ENCODE results near the gene GGA1.
A peak's percentile ranks its signal among the peaks of the same experiment; 100 is the strongest.

Gene GGA1

DNA sequence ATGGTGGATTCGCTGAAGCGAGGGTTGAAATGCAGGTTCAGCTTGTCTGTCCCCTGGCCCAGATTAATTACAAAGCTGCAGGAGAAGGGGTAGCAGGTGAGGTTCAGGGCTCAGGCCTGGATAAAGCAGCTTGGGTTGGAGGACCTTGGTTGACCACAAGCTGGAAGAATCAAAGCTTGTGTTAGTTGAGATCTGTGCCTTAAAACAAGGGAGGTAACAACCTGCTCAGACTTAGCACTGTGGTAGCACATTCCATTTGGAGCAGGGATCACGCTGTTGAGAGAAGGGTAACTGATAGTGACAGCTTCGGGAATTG is 38.0 kb upstream of the GGA1 start:
- peak overlapping the region; percentile 31 for H3K9ac ChIP-seq (ENCODE audit: low read length)
- peak overlapping the region; percentile 75 for H3K56ac ChIP-seq (ENCODE audit: low read length)
- H4K5ac ChIP-seq (ENCODE audit: low read length), result no peak overlapping the region
- H3K79me2 ChIP-seq (ENCODE audit: control insufficient read depth, insufficient read depth, low read length), result peaks cover 3% of the 10 kb centered on the region
- peak overlapping the region; percentile 30 for H2BK5ac ChIP-seq (ENCODE audit: low read length)
- no peak overlapping the region for H2BK15ac ChIP-seq (replicated peaks; ENCODE audit: low read depth)
- no peak overlapping the region for H3K4me2 ChIP-seq (ENCODE audit: low read length)
- no peak overlapping the region for H4K8ac ChIP-seq (ENCODE audit: low read depth, low read length)
- H3K27ac ChIP-seq (ENCODE audit: low read depth, low read length), result peak overlapping the region; percentile 32
- peaks cover 7% of the 10 kb centered on the region for H3K36me3 ChIP-seq (ENCODE audit: control insufficient read depth, insufficient read depth, low read length)
- no peak overlapping the region for H3K4ac ChIP-seq (ENCODE audit: low read depth, low read length)
- no peak overlapping the region for H2BK120ac ChIP-seq (ENCODE audit: low read depth, low read length)
- peaks cover 21% of the 10 kb centered on the region for H3K4me1 ChIP-seq (ENCODE audit: control insufficient read depth, low read depth, low read length)
- no peak overlapping the region for H3K23ac ChIP-seq (ENCODE audit: low read length)
- H3K18ac ChIP-seq (ENCODE audit: low read length), result no peak overlapping the region
- no peak overlapping the region for H2AK5ac ChIP-seq (ENCODE audit: low read length)
- no peak for DNase-seq
- no peak overlapping the region for H3K4me3 ChIP-seq (ENCODE audit: low read length)
- no CpG with 5 or more reads among the region's 4 CpGs for WGBS (ENCODE audit: extremely low coverage, insufficient coverage, low lambda C conversion rate)
- peaks cover 6% of the 10 kb centered on the region for H3K79me1 ChIP-seq (ENCODE audit: low read length)
- no peaks in the 10 kb centered on the region for H3K27me3 ChIP-seq (ENCODE audit: insufficient read depth, low read length, poor library complexity)

DNA sequence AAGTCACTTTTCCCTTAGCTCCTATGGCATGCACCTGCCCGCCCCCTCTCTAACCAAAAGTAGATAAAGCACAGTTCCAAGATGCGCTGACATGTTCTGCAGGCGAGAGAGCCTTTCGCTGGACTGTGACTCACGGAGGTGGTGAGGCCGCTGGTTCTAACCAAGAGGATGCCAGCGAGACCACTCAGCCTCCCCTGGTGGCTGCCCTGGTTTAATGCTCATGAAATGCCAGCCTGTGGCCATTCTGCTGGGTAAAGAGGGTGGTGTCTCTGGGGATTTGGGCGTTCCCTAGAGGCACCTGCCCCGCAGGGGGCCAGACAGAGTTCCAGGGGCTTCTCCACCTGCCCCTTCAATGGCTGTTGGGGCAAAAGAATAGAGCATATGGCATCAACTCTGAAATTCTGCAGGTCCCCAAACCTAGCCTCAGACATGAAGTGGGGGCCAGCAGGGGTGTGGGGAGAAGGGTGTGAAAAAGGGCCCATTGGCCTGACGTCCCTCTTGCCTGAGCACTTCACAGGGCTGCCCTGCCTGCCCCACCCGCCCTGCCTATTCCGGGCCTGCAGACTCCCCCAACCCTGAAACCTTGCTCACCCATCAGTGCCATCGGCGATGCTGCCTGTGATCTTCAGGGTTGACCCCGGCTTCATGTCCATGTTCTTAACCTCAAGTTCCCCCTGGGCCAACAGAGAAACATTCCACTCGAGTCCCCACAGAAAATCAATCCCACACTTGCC is 37.2 kb upstream of the GGA1 start:
- Histone ChIP-seq H3K9ac (ENCODE audit: low read length) (no peak overlapping the region), H3K4me1 (ENCODE audit: control insufficient read depth, low read depth, low read length) (peaks cover 21% of the 10 kb centered on the region), H2BK5ac (ENCODE audit: low read length) (no peak overlapping the region), H4K5ac (ENCODE audit: low read length) (no peak overlapping the region), H2AK5ac (ENCODE audit: low read length) (no peak overlapping the region), H3K23ac (ENCODE audit: low read length) (no peak overlapping the region), H3K18ac (ENCODE audit: low read length) (no peak overlapping the region), H3K27me3 (ENCODE audit: insufficient read depth, low read length, poor library complexity) (no peaks in the 10 kb centered on the region), H3K79me2 (ENCODE audit: control insufficient read depth, insufficient read depth, low read length) (no peaks in the 10 kb centered on the region), H3K79me1 (ENCODE audit: low read length) (peaks cover 6% of the 10 kb centered on the region), H3K36me3 (ENCODE audit: control insufficient read depth, insufficient read depth, low read length) (peaks cover 7% of the 10 kb centered on the region), H3K4me2 (ENCODE audit: low read length) (no peak overlapping the region), H3K56ac (ENCODE audit: low read length) (no peak overlapping the region), H3K27ac (ENCODE audit: low read depth, low read length) (no peak overlapping the region), H2BK120ac (ENCODE audit: low read depth, low read length) (no peak overlapping the region), H3K4ac (ENCODE audit: low read depth, low read length) (no peak overlapping the region), H2BK15ac (replicated peaks; ENCODE audit: low read depth) (no peak overlapping the region), H3K4me3 (ENCODE audit: low read length) (no peak overlapping the region), H4K8ac (ENCODE audit: low read depth, low read length) (no peak overlapping the region)
- DNase-seq, result peak; percentile 54
- WGBS (ENCODE audit: extremely low coverage, insufficient coverage, low lambda C conversion rate), result no CpG with 5 or more reads among the region's 16 CpGs

DNA sequence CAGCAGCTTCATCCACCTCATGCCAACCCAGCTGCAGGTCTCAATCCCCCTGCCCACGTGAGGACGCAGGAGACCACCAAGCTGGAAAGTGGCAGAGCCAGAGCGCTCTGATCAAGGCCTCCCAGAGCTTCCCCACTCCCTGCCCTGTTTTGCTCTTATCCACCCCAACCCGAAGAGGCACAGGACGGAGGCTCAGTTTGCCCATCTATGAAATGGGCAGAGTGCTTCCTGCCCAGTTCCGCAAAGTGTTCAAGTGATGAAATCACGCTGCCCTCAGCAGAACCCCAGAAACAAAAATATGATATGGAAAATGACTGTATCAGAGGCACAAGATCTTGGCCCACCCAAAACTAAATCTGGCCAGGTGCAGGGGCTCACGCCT is 36.7 kb upstream of the GGA1 start:
- H3K56ac ChIP-seq (ENCODE audit: low read length), result no peak overlapping the region
- no peak for DNase-seq
- H4K5ac ChIP-seq (ENCODE audit: low read length), result no peak overlapping the region
- H3K4me1 ChIP-seq (ENCODE audit: control insufficient read depth, low read depth, low read length), result peaks cover 21% of the 10 kb centered on the region
- H2AK5ac ChIP-seq (ENCODE audit: low read length), result no peak overlapping the region
- no peak overlapping the region for H3K4ac ChIP-seq (ENCODE audit: low read depth, low read length)
- H3K9ac ChIP-seq (ENCODE audit: low read length), result no peak overlapping the region
- no peaks in the 10 kb centered on the region for H3K27me3 ChIP-seq (ENCODE audit: insufficient read depth, low read length, poor library complexity)
- no CpG with 5 or more reads among the region's 8 CpGs for WGBS (ENCODE audit: extremely low coverage, insufficient coverage, low lambda C conversion rate)
- no peak overlapping the region for H3K4me3 ChIP-seq (ENCODE audit: low read length)
- H3K79me1 ChIP-seq (ENCODE audit: low read length), result peaks cover 6% of the 10 kb centered on the region
- no peaks in the 10 kb centered on the region for H3K79me2 ChIP-seq (ENCODE audit: control insufficient read depth, insufficient read depth, low read length)
- no peak overlapping the region for H2BK120ac ChIP-seq (ENCODE audit: low read depth, low read length)
- H3K27ac ChIP-seq (ENCODE audit: low read depth, low read length), result no peak overlapping the region
- H3K23ac ChIP-seq (ENCODE audit: low read length), result no peak overlapping the region
- peaks cover 7% of the 10 kb centered on the region for H3K36me3 ChIP-seq (ENCODE audit: control insufficient read depth, insufficient read depth, low read length)
- no peak overlapping the region for H2BK15ac ChIP-seq (replicated peaks; ENCODE audit: low read depth)
- H2BK5ac ChIP-seq (ENCODE audit: low read length), result no peak overlapping the region
- H4K8ac ChIP-seq (ENCODE audit: low read depth, low read length), result no peak overlapping the region
- H3K4me2 ChIP-seq (ENCODE audit: low read length), result no peak overlapping the region
- no peak overlapping the region for H3K18ac ChIP-seq (ENCODE audit: low read length)

DNA sequence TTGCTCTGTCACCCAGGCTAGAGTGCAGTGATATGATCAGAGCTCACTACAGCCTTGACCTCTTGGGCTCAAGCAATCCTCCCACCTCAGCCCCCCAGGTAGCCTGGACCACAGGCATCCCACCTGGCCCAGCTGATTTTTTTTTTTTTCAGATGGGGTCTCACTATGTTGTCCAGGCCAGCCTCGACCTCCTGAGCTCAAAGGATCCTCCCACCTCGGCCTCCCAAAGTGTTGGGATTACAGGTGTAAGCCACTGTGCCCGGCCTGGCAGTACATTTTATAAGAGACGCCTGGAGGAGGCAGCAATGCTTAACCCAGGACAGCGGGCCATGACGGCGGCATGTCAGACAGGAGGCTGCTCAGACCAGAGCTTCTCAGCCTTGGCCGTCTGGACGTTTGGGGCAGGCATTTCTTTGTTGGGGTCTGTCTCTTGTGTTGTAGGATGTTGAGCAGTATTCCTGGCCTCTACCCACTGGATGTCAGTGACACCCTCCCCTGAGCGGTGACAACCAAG is 33.1 kb upstream of the GGA1 start:
- no peak overlapping the region for H3K56ac ChIP-seq (ENCODE audit: low read length)
- no peak overlapping the region for H3K9ac ChIP-seq (ENCODE audit: low read length)
- peaks cover 2% of the 10 kb centered on the region for H3K4me1 ChIP-seq (ENCODE audit: control insufficient read depth, low read depth, low read length)
- no peak overlapping the region for H4K5ac ChIP-seq (ENCODE audit: low read length)
- WGBS (ENCODE audit: extremely low coverage, insufficient coverage, low lambda C conversion rate), result no CpG with 5 or more reads among the region's 10 CpGs
- no peaks in the 10 kb centered on the region for H3K36me3 ChIP-seq (ENCODE audit: control insufficient read depth, insufficient read depth, low read length)
- H2BK120ac ChIP-seq (ENCODE audit: low read depth, low read length), result no peak overlapping the region
- no peak overlapping the region for H3K4me3 ChIP-seq (ENCODE audit: low read length)
- no peaks in the 10 kb centered on the region for H3K79me2 ChIP-seq (ENCODE audit: control insufficient read depth, insufficient read depth, low read length)
- H2BK15ac ChIP-seq (replicated peaks; ENCODE audit: low read depth), result no peak overlapping the region
- no peak overlapping the region for H3K4me2 ChIP-seq (ENCODE audit: low read length)
- no peak overlapping the region for H4K8ac ChIP-seq (ENCODE audit: low read depth, low read length)
- no peaks in the 10 kb centered on the region for H3K79me1 ChIP-seq (ENCODE audit: low read length)
- H2BK5ac ChIP-seq (ENCODE audit: low read length), result no peak overlapping the region
- DNase-seq, result no peak
- H3K4ac ChIP-seq (ENCODE audit: low read depth, low read length), result no peak overlapping the region
- H3K23ac ChIP-seq (ENCODE audit: low read length), result no peak overlapping the region
- H3K27ac ChIP-seq (ENCODE audit: low read depth, low read length), result no peak overlapping the region
- no peaks in the 10 kb centered on the region for H3K27me3 ChIP-seq (ENCODE audit: insufficient read depth, low read length, poor library complexity)
- H2AK5ac ChIP-seq (ENCODE audit: low read length), result no peak overlapping the region
- no peak overlapping the region for H3K18ac ChIP-seq (ENCODE audit: low read length)

DNA sequence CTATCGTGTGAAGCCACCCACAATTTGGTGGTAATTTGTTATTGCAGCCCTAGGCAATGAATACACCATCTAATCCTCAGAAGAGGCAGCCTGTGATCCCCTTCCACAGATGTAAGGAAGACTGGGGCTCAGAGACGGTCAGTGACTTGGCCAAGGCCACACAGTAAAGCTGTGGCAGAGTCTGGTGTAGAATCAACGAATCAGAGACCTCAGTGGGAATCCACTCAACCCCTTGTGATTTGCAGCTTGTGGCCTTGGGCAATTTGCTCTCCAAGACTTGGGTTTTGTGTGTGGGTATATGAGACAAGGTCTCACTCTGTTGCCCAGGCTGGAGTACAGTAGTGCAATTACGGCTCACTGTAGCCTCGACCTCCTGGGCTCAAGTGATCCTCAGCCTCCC is 30.6 kb upstream of the GGA1 start:
- H4K5ac ChIP-seq (ENCODE audit: low read length), result no peak overlapping the region
- H3K4me3 ChIP-seq (ENCODE audit: low read length), result no peak overlapping the region
- H3K9ac ChIP-seq (ENCODE audit: low read length), result no peak overlapping the region
- no peak overlapping the region for H3K4ac ChIP-seq (ENCODE audit: low read depth, low read length)
- no peak for DNase-seq
- no peaks in the 10 kb centered on the region for H3K79me1 ChIP-seq (ENCODE audit: low read length)
- H2AK5ac ChIP-seq (ENCODE audit: low read length), result no peak overlapping the region
- no peaks in the 10 kb centered on the region for H3K27me3 ChIP-seq (ENCODE audit: insufficient read depth, low read length, poor library complexity)
- H2BK15ac ChIP-seq (replicated peaks; ENCODE audit: low read depth), result no peak overlapping the region
- H2BK5ac ChIP-seq (ENCODE audit: low read length), result no peak overlapping the region
- no peak overlapping the region for H4K8ac ChIP-seq (ENCODE audit: low read depth, low read length)
- no peak overlapping the region for H3K56ac ChIP-seq (ENCODE audit: low read length)
- H3K79me2 ChIP-seq (ENCODE audit: control insufficient read depth, insufficient read depth, low read length), result no peaks in the 10 kb centered on the region
- no peaks in the 10 kb centered on the region for H3K36me3 ChIP-seq (ENCODE audit: control insufficient read depth, insufficient read depth, low read length)
- H3K4me1 ChIP-seq (ENCODE audit: control insufficient read depth, low read depth, low read length), result no peaks in the 10 kb centered on the region
- H3K4me2 ChIP-seq (ENCODE audit: low read length), result no peak overlapping the region
- WGBS (ENCODE audit: extremely low coverage, insufficient coverage, low lambda C conversion rate), result no CpG with 5 or more reads among the region's 5 CpGs
- no peak overlapping the region for H2BK120ac ChIP-seq (ENCODE audit: low read depth, low read length)
- no peak overlapping the region for H3K23ac ChIP-seq (ENCODE audit: low read length)
- no peak overlapping the region for H3K18ac ChIP-seq (ENCODE audit: low read length)
- no peak overlapping the region for H3K27ac ChIP-seq (ENCODE audit: low read depth, low read length)

DNA sequence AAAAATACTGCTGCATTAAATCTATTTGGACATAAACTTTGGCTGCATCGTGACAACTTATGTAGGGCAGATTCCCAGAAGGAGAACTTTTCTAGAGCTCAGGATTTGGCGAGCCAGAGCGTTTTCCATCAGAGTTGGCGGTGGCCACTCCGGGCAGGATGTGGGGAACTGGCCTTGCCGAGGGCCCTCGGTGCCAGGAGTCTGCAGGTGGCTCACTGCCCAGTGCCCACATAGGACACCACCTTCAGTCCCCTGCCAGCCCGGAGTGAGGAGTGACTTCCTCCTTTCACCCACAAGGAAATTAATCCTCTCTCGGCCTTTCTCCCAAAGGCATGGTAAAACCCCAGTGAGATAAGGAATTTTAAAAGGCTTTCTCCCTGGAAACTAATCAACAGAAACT is 27.1 kb upstream of the GGA1 start:
- no peaks in the 10 kb centered on the region for H3K36me3 ChIP-seq (ENCODE audit: control insufficient read depth, insufficient read depth, low read length)
- no peak overlapping the region for H3K56ac ChIP-seq (ENCODE audit: low read length)
- no peak overlapping the region for H3K23ac ChIP-seq (ENCODE audit: low read length)
- H3K79me2 ChIP-seq (ENCODE audit: control insufficient read depth, insufficient read depth, low read length), result no peaks in the 10 kb centered on the region
- H3K4me1 ChIP-seq (ENCODE audit: control insufficient read depth, low read depth, low read length), result no peaks in the 10 kb centered on the region
- no peaks in the 10 kb centered on the region for H3K79me1 ChIP-seq (ENCODE audit: low read length)
- no peaks in the 10 kb centered on the region for H3K27me3 ChIP-seq (ENCODE audit: insufficient read depth, low read length, poor library complexity)
- no peak overlapping the region for H3K4ac ChIP-seq (ENCODE audit: low read depth, low read length)
- no peak for DNase-seq
- H2BK120ac ChIP-seq (ENCODE audit: low read depth, low read length), result no peak overlapping the region
- no peak overlapping the region for H3K9ac ChIP-seq (ENCODE audit: low read length)
- no peak overlapping the region for H2BK5ac ChIP-seq (ENCODE audit: low read length)
- H4K5ac ChIP-seq (ENCODE audit: low read length), result no peak overlapping the region
- no peak overlapping the region for H3K18ac ChIP-seq (ENCODE audit: low read length)
- no peak overlapping the region for H3K27ac ChIP-seq (ENCODE audit: low read depth, low read length)
- no CpG with 5 or more reads among the region's 9 CpGs for WGBS (ENCODE audit: extremely low coverage, insufficient coverage, low lambda C conversion rate)
- no peak overlapping the region for H4K8ac ChIP-seq (ENCODE audit: low read depth, low read length)
- H2BK15ac ChIP-seq (replicated peaks; ENCODE audit: low read depth), result no peak overlapping the region
- H3K4me2 ChIP-seq (ENCODE audit: low read length), result no peak overlapping the region
- H2AK5ac ChIP-seq (ENCODE audit: low read length), result no peak overlapping the region
- no peak overlapping the region for H3K4me3 ChIP-seq (ENCODE audit: low read length)

Measured in mesendoderm (in vitro differentiated cells).